A549 (cell line): ENCODE results near the gene TANGO2. TPM values are rescaled to one million over a fixed set of nuclear protein-coding genes. Genes with fewer than 3 reads are reported as not detected.

ENCODE experiments used
- ATAC-seq, 2 experiments: fragments of 200-7000 bp in 1 of 2; fragments of >200 bp in 1 of 2; cut with Nextera tagmentation in 1 of 2; cut with Tn5 transposase in 1 of 2; 3 replicates each; pipeline versions ENCODE4 v1.8.0 to v1.9.1; 2018 to 2020; ENCODE audit warnings: mild to moderate bottlenecking in 1 of 2, moderate library complexity in 1 of 2
- CTCF ChIA-PET: fragments of 300-600 bp; sonication (Branson Sonifier 250); formaldehyde crosslinking; extraction: SDS; loops from one replicate; lab custom pipeline; 2021; ENCODE audit warnings: antibody characterized with exemption, inconsistent platforms; lab: Yijun Ruan, JAX
- POLR2A ChIA-PET: fragments of 350-600 bp; formaldehyde crosslinking; extraction: SDS; loops from one replicate; lab custom pipeline; 2021; ENCODE audit warnings: antibody characterized with exemption, inconsistent platforms; lab: Yijun Ruan, JAX
- DNase-seq, 2 experiments: peaks; one replicate each; pipeline versions ENCODE4 v3.0.0 to v3.0.0-alpha.2; 2011 to 2016; ENCODE audit warnings: low read depth in 1 of 2, low spot score in 1 of 2
- FAIRE-seq: peaks from 2 replicates; lab custom pipeline; 2011; peaks lifted over from hg19 to GRCh38; lab: Jason Lieb, UNC
- H3K27ac ChIP-seq, 2 experiments: fragments of >200 bp; sonication (Bioruptor Twin); formaldehyde crosslinking; 3 replicates each; pipeline ENCODE4 v1.5.1; 2016 to 2017
- H3K4me1 ChIP-seq: fragments of >200 bp; sonication (Bioruptor Twin); formaldehyde crosslinking; 3 replicates; pipeline ENCODE4 v1.6.1; 2016
- H3K4me2 ChIP-seq: fragments of >200 bp; sonication (Bioruptor Twin); formaldehyde crosslinking; 3 replicates; pipeline ENCODE4 v1.6.1; 2016
- H3K4me3 ChIP-seq: fragments of >200 bp; sonication (Bioruptor Twin); formaldehyde crosslinking; 3 replicates; pipeline ENCODE4 v1.5.1; 2016
- H3K9me3 ChIP-seq: fragments of >200 bp; sonication (Bioruptor Twin); formaldehyde crosslinking; 3 replicates; pipeline ENCODE4 v1.6.1; 2016
- ATOH8 ChIP-seq: fragments of 250-450 bp; sonication (Bioruptor Pico); IDR thresholded peaks from 2 replicates; pipeline ENCODE4 v1.5.0; 2020; ENCODE audit warnings: low read depth, mild to moderate bottlenecking, moderate library complexity
- BHLHE40 ChIP-seq: IDR thresholded peaks from 2 replicates; pipeline ENCODE4 v1.6.1; 2012; ENCODE audit warnings: low read depth, low read length, inconsistent platforms
- CHD2 ChIP-seq: fragments of 150-350 bp; IDR thresholded peaks from 2 replicates; pipeline ENCODE4 v1.6.1; 2014; ENCODE audit warnings: low read length; ENCODE audit not compliant: partially characterized antibody
- CTCF ChIP-seq: fragments of >200 bp; sonication (Bioruptor Twin); formaldehyde crosslinking; IDR thresholded peaks from 3 replicates; pipeline ENCODE4 v1.5.1; 2016
- EHF ChIP-seq: fragments of 250-450 bp; sonication (Bioruptor Pico); IDR thresholded peaks from 2 replicates; pipeline ENCODE4 v1.5.0; 2020; ENCODE audit warnings: mild to moderate bottlenecking
- EP300 ChIP-seq, 2 experiments: fragments of >200 bp; sonication (Bioruptor Twin); formaldehyde crosslinking; IDR thresholded peaks; 2 replicates in 1 of 2; 3 replicates in 1 of 2; pipeline ENCODE4 v1.6.1; 2016 to 2017
- HDAC2 ChIP-seq: fragments of 200-600 bp; sonication (generic); IDR thresholded peaks from 2 replicates; pipeline ENCODE4 v1.6.1; 2016
- HOXB13 ChIP-seq: fragments of 250-450 bp; sonication (Bioruptor Pico); IDR thresholded peaks from 2 replicates; pipeline ENCODE4 v1.5.0; 2020; ENCODE audit warnings: low read depth, mild to moderate bottlenecking, moderate library complexity
- NFE2L2 ChIP-seq: fragments of 150-350 bp; conservative IDR thresholded peaks from 2 replicates; pipeline ENCODE4 v1.6.1; 2014; ENCODE audit warnings: low read length
- POLR2AphosphoS2 ChIP-seq: conservative IDR thresholded peaks from 2 replicates; pipeline ENCODE4 v1.6.1; 2012; ENCODE audit warnings: low read length, improper control_type of control experiment, inconsistent platforms
- RAD21 ChIP-seq, 2 experiments: fragments of >200 bp in 1 of 2; sonication (Bioruptor Twin) in 1 of 2; formaldehyde crosslinking in 1 of 2; IDR thresholded peaks in 1 of 2; conservative IDR thresholded peaks in 1 of 2; 2 replicates in 1 of 2; 3 replicates in 1 of 2; pipeline ENCODE4 v1.6.1; 2012 to 2018; ENCODE audit warnings: inconsistent platforms in 1 of 2
- RARB ChIP-seq: fragments of 250-450 bp; sonication (Bioruptor Pico); IDR thresholded peaks from 2 replicates; pipeline ENCODE4 v1.8.0; 2021; ENCODE audit warnings: mild to moderate bottlenecking, moderate library complexity
- ZC3H11A ChIP-seq: fragments of 450-650 bp; IDR thresholded peaks from 2 replicates; pipeline ENCODE4 v1.6.1; 2014; ENCODE audit warnings: antibody characterized with exemption, mild to moderate bottlenecking
- ZNF302 ChIP-seq: fragments of 250-450 bp; sonication (Bioruptor Pico); IDR thresholded peaks from 2 replicates; pipeline ENCODE4 v1.9.0; 2021; ENCODE audit warnings: inconsistent platforms, mild to moderate bottlenecking, moderate library complexity
- WGBS: methylation state at CpG from one replicate; pipeline ENCODE4 v1.1.6; 2017; ENCODE audit errors: missing lambda C conversion rate; 5-methylcytosine and 5-hydroxymethylcytosine counted together
- polyA plus RNA-seq, 4 experiments: library from polyadenylated mRNA; depleted of rRNA in 3 of 4; stranded (reverse); fragments of >200 nt; fragmentation: RNase III in 1 of 4; extraction: RNeasy Plus Mini Kit Qiagen cat#74134 plus additional on column Dnase treatment in 1 of 4; gene quantifications; 2 replicates in 3 of 4; 3 replicates in 1 of 4; pipeline ENCODE4 v1.2.3, GENCODE V29; 2011 to 2017
- TF ChIP-seq, protein P1 (sequence below): fragments of 150-350 bp; IDR thresholded peaks from 2 replicates; pipeline ENCODE4 v1.6.1; 2014; ENCODE audit warnings: low read depth, mild to moderate bottlenecking, low read length
- TF ChIP-seq, protein P2 (sequence below): fragments of 250-450 bp; sonication (Bioruptor Pico); IDR thresholded peaks from 2 replicates; pipeline ENCODE4 v1.5.0; 2021; ENCODE audit warnings: mild to moderate bottlenecking, moderate library complexity, borderline replicate concordance

The TANGO2 gene
- polyA plus RNA-seq, 2 of the 4 experiments (the other 2 are of a cell fraction), result 13.2 to 13.8 TPM

GRCh38 chr22:20089977-20090729, 69.2 kb downstream of the TANGO2 start:
- no peak overlapping the region for H3K27ac ChIP-seq
- POLR2A ChIA-PET, result no interaction called here
- TF ChIP-seq ZC3H11A (no peak), ATOH8 (no peak), EP300 (IDR thresholded peaks at IDR 0.05) (no peak), HOXB13 (no peak), NFE2L2 (no peak), CTCF (no peak), EHF (no peak), CHD2 (no peak)
- TF ChIP-seq, protein P1, sequence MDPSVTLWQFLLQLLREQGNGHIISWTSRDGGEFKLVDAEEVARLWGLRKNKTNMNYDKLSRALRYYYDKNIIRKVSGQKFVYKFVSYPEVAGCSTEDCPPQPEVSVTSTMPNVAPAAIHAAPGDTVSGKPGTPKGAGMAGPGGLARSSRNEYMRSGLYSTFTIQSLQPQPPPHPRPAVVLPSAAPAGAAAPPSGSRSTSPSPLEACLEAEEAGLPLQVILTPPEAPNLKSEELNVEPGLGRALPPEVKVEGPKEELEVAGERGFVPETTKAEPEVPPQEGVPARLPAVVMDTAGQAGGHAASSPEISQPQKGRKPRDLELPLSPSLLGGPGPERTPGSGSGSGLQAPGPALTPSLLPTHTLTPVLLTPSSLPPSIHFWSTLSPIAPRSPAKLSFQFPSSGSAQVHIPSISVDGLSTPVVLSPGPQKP, result no peak
- TF ChIP-seq, all 56 proteins: peak for 0
- no peak overlapping the region for H3K4me2 ChIP-seq
- DNase-seq (no peak), ATAC-seq (no peak), FAIRE-seq (no peak)
- 94% methylated on average over 11 of the region's 11 CpGs for WGBS
- H3K9me3 ChIP-seq, result no peaks in the 10 kb centered on the region
- no peak overlapping the region for H3K4me3 ChIP-seq
- H3K4me1 ChIP-seq, result no peaks in the 10 kb centered on the region
- CTCF ChIA-PET, result no interaction called here

DNA sequence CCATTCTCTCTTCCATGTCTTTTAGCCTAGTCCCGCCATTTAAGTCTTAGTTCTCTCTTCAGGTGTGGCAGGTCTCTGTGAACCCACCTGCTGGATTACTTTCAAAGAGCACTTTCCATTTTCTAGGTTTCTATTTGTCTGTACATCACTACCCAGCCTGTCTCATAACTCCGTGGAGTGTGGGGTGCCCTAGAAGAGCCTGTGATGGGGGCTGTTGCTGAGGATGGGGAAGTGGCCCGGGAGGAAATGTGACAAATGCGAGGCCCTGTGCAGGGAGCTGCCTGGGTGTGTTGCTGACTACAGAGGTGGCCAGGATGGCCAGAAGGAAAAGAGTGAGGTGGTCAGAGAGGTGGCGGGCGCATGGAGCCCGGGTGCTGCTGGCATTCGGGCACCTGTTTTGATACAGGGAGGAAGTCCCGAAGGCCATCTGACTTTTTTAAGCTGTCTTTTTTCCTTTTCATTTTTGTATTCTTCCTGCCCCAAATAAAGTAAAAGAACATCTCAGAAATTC, 69.9 kb downstream of the TANGO2 start:
- no peak overlapping the region for H3K4me2 ChIP-seq
- FAIRE-seq (no peak), DNase-seq (no peak), ATAC-seq (no peak)
- H3K9me3 ChIP-seq, result 0 out of 3 replicates have a peak, but pooled peaks cover 1% of the 10 kb centered on the region
- H3K4me3 ChIP-seq, result no peak overlapping the region
- TF ChIP-seq RARB (no peak), POLR2AphosphoS2 (no peak), ZNF302 (CRISPR knock-in tag) (no peak), EHF (no peak), HDAC2 (no peak), RAD21 (conservative IDR thresholded peaks at IDR 0.05 in 1 of 2, IDR thresholded peaks at IDR 0.05 in 1 of 2) (no peak), BHLHE40 (no peak)
- TF ChIP-seq, protein P1, result no peak
- TF ChIP-seq, protein P2, sequence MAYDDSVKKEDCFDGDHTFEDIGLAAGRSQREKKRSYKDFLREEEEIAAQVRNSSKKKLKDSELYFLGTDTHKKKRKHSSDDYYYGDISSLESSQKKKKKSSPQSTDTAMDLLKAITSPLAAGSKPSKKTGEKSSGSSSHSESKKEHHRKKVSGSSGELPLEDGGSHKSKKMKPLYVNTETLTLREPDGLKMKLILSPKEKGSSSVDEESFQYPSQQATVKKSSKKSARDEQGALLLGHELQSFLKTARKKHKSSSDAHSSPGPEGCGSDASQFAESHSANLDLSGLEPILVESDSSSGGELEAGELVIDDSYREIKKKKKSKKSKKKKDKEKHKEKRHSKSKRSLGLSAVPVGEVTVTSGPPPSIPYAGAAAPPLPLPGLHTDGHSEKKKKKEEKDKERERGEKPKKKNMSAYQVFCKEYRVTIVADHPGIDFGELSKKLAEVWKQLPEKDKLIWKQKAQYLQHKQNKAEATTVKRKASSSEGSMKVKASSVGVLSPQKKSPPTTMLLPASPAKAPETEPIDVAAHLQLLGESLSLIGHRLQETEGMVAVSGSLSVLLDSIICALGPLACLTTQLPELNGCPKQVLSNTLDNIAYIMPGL (CRISPR knock-in tag), result no peak
- TF ChIP-seq, all 56 proteins: peak for 0
- no peaks in the 10 kb centered on the region for H3K4me1 ChIP-seq
- ChIA-PET POLR2A (no interaction called here), CTCF (no interaction called here)
- 95% methylated on average over 9 of the region's 9 CpGs for WGBS
- no peak overlapping the region for H3K27ac ChIP-seq
